22Rv1 (cell line): ENCODE measurements around the gene SLC38A10.

Experiments used
- ZFX ChIP-seq: fragments of 450-650 bp; IDR thresholded peaks from 2 replicates; pipeline ENCODE4 v1.6.1; 2017; ENCODE audit warnings: antibody characterized with exemption, borderline replicate concordance
- TF ChIP-seq, protein P1 (sequence below): fragments of 450-650 bp; IDR thresholded peaks from 2 replicates; pipeline ENCODE4 v1.5.1; 2017; ENCODE audit warnings: mild to moderate bottlenecking

DNA sequence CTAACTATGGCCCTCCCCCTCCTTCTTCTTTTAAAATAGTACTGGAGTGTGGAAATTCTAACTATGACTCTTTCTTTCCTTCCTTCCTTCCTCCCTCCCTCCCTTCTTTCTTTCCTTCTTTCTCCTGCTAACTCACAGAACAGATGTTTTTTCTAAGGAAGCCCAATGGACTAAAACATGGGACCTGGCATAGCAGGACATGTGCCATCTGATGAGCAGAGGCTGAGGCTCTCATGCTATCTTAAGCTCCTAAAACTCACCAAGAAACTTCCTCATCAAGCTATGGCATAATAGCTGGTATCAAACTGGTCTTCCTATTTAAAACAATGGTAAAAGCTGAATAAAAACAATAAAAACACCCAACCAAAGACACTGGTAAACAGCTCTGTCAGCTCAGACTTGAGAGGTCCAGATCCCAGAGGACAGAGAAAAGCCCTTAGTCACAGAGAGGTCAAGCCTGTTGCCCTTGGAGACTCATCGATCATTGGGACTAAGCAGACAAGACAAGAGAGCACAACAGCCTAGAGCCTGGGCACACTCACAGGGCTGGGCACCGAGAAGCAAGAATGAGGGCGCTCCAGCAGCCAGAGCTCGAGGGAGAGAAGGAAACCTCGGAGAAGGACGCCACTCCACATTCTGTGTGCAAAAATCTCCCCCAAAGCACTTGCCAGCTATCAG, 27.6 kb downstream of the SLC38A10 start:
- TF ChIP-seq, protein P1, sequence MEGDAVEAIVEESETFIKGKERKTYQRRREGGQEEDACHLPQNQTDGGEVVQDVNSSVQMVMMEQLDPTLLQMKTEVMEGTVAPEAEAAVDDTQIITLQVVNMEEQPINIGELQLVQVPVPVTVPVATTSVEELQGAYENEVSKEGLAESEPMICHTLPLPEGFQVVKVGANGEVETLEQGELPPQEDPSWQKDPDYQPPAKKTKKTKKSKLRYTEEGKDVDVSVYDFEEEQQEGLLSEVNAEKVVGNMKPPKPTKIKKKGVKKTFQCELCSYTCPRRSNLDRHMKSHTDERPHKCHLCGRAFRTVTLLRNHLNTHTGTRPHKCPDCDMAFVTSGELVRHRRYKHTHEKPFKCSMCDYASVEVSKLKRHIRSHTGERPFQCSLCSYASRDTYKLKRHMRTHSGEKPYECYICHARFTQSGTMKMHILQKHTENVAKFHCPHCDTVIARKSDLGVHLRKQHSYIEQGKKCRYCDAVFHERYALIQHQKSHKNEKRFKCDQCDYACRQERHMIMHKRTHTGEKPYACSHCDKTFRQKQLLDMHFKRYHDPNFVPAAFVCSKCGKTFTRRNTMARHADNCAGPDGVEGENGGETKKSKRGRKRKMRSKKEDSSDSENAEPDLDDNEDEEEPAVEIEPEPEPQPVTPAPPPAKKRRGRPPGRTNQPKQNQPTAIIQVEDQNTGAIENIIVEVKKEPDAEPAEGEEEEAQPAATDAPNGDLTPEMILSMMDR = no peak
- no peak for TF ChIP-seq ZFX
